Measurements from ENCODE around the gene PYHIN1.

DNA sequence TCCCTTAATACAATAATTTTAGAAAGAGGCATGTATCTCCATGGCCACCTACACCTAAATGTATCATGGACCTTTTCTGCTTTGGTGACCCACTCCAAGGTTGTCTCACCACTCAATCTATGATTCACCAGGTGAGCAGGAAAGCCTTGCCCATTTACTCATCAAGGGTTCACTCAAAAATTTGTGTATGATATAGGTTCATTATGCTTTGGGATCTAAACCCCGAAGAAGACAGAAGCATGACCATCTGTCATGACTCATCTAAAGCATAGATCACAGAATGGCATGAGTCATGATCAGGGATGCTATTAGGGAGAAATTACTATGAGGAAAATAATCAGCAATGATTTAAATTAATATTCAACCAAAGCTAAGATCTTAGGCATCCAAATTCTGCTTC lies 38.5 kb downstream of the PYHIN1 start:
- TF ChIP-seq EZH2 (IDR thresholded peaks at IDR 0.05; ENCODE audit: insufficient read depth, poor library complexity, severe bottlenecking) = no peak
- no peak for TF ChIP-seq EZH2phosphoT487 (IDR thresholded peaks at IDR 0.05; ENCODE audit: insufficient read depth, low read depth)

Data from GM23248 (cell line).